CD4-positive, alpha-beta T cell (primary cell): Measurements from ENCODE around the gene REEP1. TPM values are rescaled to one million over a fixed set of nuclear protein-coding genes. Genes with fewer than 3 reads are reported as not detected.
A peak's percentile ranks its signal among the peaks of the same experiment; 100 is the strongest.

Source experiments
- ATAC-seq: fragments of 200-7000 bp; cut with Tn5 transposase; one replicate; pipeline ENCODE4 v1.10.0; 2022; ENCODE audit warnings: mild to moderate bottlenecking; ENCODE audit not compliant: poor library complexity
- CTCF ChIA-PET: fragments of 350-600 bp; sonication (Branson Sonifier 250); formaldehyde crosslinking; loops from one replicate; lab custom pipeline; 2021; ENCODE audit warnings: antibody characterized with exemption, inconsistent platforms; lab: Charles Lee
- POLR2A ChIA-PET: fragments of 350-600 bp; sonication (Branson Sonifier 250); formaldehyde crosslinking; loops from one replicate; lab custom pipeline; 2021; ENCODE audit warnings: antibody characterized with exemption, inconsistent platforms; lab: Charles Lee
- DNase-seq, 14 experiments: peaks; one replicate each; pipeline ENCODE4 v3.0.0-alpha.2; 2013 to 2020; ENCODE audit warnings: mixed read lengths in 2 of 14
- H3K27ac ChIP-seq, 2 donors: one replicate each; pipeline versions ENCODE4 v1.5.1 to v1.7.0; 2013; ENCODE audit warnings: low read length in 2 of 2, low read depth in 1 of 2, mild to moderate bottlenecking in 1 of 2
- H3K27me3 ChIP-seq, 2 experiments: 1 replicate in 1 of 2; 2 replicates in 1 of 2; pipeline versions ENCODE4 v1.6.1 to v1.7.0; 2013; ENCODE audit warnings: low read length in 2 of 2, control low read depth in 1 of 2, mild to moderate bottlenecking in 1 of 2, moderate library complexity in 1 of 2; ENCODE audit not compliant: insufficient read depth in 2 of 2, control insufficient read depth in 1 of 2
- H3K36me3 ChIP-seq: one replicate; pipeline ENCODE4 v1.6.1; 2013; ENCODE audit warnings: low read length, control low read depth; ENCODE audit not compliant: insufficient read depth
- H3K4me1 ChIP-seq: one replicate; pipeline ENCODE4 v1.6.1; 2013; ENCODE audit warnings: low read length, control low read depth; ENCODE audit not compliant: insufficient read depth
- H3K4me3 ChIP-seq: one replicate; pipeline ENCODE4 v1.5.1; 2013; ENCODE audit warnings: mild to moderate bottlenecking, low read length, moderate library complexity
- H3K9me3 ChIP-seq, 2 experiments: 1 replicate in 1 of 2; 2 replicates in 1 of 2; pipeline versions ENCODE4 v1.6.1 to v1.7.0; 2013; ENCODE audit warnings: low read length in 2 of 2, mild to moderate bottlenecking in 2 of 2, control low read depth in 1 of 2, moderate library complexity in 1 of 2; ENCODE audit not compliant: control insufficient read depth in 1 of 2, insufficient read depth in 1 of 2
- H3K27ac Mint-ChIP-seq: one replicate; pipeline ENCODE4 v1.8.0; 2020; ENCODE audit warnings: mixed read lengths
- H3K27me3 Mint-ChIP-seq: one replicate; pipeline ENCODE4 v1.8.0; 2021; ENCODE audit warnings: mixed read lengths
- H3K36me3 Mint-ChIP-seq: one replicate; pipeline ENCODE4 v1.8.0; 2021; ENCODE audit warnings: low read depth, mixed read lengths
- H3K4me1 Mint-ChIP-seq: one replicate; pipeline ENCODE4 v1.8.0; 2021; ENCODE audit warnings: low read depth, mixed read lengths
- H3K4me3 Mint-ChIP-seq: one replicate; pipeline ENCODE4 v1.8.0; 2020; ENCODE audit warnings: mild to moderate bottlenecking, mixed read lengths
- H3K9me3 Mint-ChIP-seq: one replicate; pipeline ENCODE4 v1.8.0; 2020; ENCODE audit warnings: mixed read lengths
- CTCF ChIP-seq: fragments of 200-600 bp; IDR thresholded peaks from one replicate; pipeline ENCODE4 v1.8.0; 2022; ENCODE audit warnings: antibody characterized with exemption, mild to moderate bottlenecking
- intact Hi-C, 2 experiments: fragments of 100-400 bp; cut with DNase I in 1 of 2; cut with micrococcal nuclease in 1 of 2; formaldehyde crosslinking; loops; one replicate each; pipeline versions ENCODE4 v1.15.1 to v1.9.0; 2023 to 2025; cut with DNase I, micrococcal nuclease
- total RNA-seq, 174 experiments: library from RNA in 2 of 174; stranded (reverse) in 2 of 174; gene quantifications; one replicate each; pipeline ENCODE4 v1.2.3 and lab custom pipeline; 2021 to 2026

Gene REEP1
- total RNA-seq, 2 experiments from 2014 or later = not detected

- no peak overlapping the region for H3K4me3 ChIP-seq
- no peak for DNase-seq
- CTCF ChIA-PET = interaction anchor here (1.1 kb wide), 1 partner anchor 9 kb away, joined by 3 read pairs; no protein-coding TSS in a partner anchor
- Mint-ChIP-seq H3K9me3 (no peaks in the 10 kb centered on the region), H3K4me1 (peaks cover 32% of the 10 kb centered on the region), H3K36me3 (peaks cover 91% of the 10 kb centered on the region), H3K27ac (no peak overlapping the region), H3K4me3 (no peak overlapping the region), H3K27me3 (no peaks in the 10 kb centered on the region)
- intact Hi-C loops = no loop called here
- H3K27ac ChIP-seq = no peak overlapping the region
- no peak for TF ChIP-seq CTCF
- H3K9me3 ChIP-seq = no peaks in the 10 kb centered on the region
- H3K27me3 ChIP-seq = no peaks in the 10 kb centered on the region
- no peaks in the 10 kb centered on the region for H3K4me1 ChIP-seq
- POLR2A ChIA-PET = interaction anchor here (1.3 kb wide), 1 partner anchor 10 kb away, joined by 3 read pairs; no protein-coding TSS in a partner anchor
- peaks cover 75% of the 10 kb centered on the region for H3K36me3 ChIP-seq
- no peak for ATAC-seq
These were observed 161.6 kb downstream of the REEP1 start for GRCh38 chr2:86175828-86176227.

DNA sequence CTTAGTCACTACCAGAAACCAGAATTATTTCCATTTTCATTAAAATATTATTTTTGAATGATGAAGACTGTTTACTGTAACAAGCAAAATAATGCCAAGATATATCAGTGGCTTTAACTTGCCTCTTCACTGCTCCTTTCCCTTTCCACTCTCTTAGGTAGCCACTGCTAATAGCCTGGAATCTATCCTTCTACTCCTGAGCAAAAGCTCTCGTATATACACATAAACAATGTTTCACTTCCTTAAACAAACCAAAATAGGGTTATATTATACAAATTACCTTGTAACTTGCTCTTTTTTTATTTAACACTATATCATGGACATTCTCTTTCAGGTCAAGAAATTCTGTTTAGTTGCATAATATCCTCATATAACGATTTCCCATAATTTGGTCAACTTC, 163.0 kb downstream of the REEP1 start:
- H3K27ac Mint-ChIP-seq = peak overlapping the region; percentile 71
- no peak overlapping the region for H3K4me3 Mint-ChIP-seq
- H3K36me3 ChIP-seq = peaks cover 82% of the 10 kb centered on the region
- CTCF ChIA-PET = no interaction called here
- no peak for ATAC-seq
- no peaks in the 10 kb centered on the region for H3K27me3 ChIP-seq
- intact Hi-C loops = no loop called here
- POLR2A ChIA-PET = no interaction called here
- TF ChIP-seq CTCF = no peak
- H3K27me3 Mint-ChIP-seq = no peaks in the 10 kb centered on the region
- H3K9me3 ChIP-seq = no peaks in the 10 kb centered on the region
- H3K36me3 Mint-ChIP-seq = peaks cover 95% of the 10 kb centered on the region
- H3K4me3 ChIP-seq = no peak overlapping the region
- H3K4me1 Mint-ChIP-seq = peaks cover 27% of the 10 kb centered on the region
- no peak for DNase-seq
- H3K9me3 Mint-ChIP-seq = no peaks in the 10 kb centered on the region
- H3K27ac ChIP-seq = no peak overlapping the region
- no peaks in the 10 kb centered on the region for H3K4me1 ChIP-seq

DNA sequence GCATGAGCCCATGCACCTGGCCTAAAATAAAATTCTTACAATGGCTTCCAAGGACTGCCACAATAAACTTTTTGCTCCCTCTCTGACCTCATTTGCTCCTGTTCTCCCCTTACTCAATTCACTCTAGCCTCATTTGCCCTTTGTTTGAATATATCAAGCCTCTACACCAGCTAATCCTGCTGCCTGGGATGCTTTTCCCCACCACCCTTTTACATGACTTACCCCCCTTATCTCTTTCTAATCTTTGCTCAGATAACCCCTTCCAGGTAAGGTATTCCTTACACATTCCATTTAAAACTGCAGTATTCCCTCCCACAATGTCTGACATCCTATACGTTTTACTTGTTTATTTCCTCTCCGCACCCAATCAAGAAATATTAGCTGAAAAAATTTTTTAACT, 164.8 kb downstream of the REEP1 start:
- Mint-ChIP-seq H3K9me3 (no peaks in the 10 kb centered on the region), H3K27ac (no peak overlapping the region), H3K27me3 (no peaks in the 10 kb centered on the region), H3K36me3 (peaks cover 97% of the 10 kb centered on the region), H3K4me1 (peaks cover 25% of the 10 kb centered on the region), H3K4me3 (no peak overlapping the region)
- H3K27ac ChIP-seq = no peak overlapping the region
- no peak for TF ChIP-seq CTCF
- no peaks in the 10 kb centered on the region for H3K4me1 ChIP-seq
- H3K27me3 ChIP-seq = no peaks in the 10 kb centered on the region
- ATAC-seq (no peak), DNase-seq (no peak)
- intact Hi-C loops = no loop called here
- H3K9me3 ChIP-seq = no peaks in the 10 kb centered on the region
- CTCF ChIA-PET = no interaction called here
- POLR2A ChIA-PET = no interaction called here
- peaks cover 77% of the 10 kb centered on the region for H3K36me3 ChIP-seq
- H3K4me3 ChIP-seq = no peak overlapping the region
